GM18507 (cell line): ENCODE data around the gene EXOC6B.
"Not testable (repeated sequence)": the region's sequence is repeated elsewhere in the genome, so short reads cannot be mapped to it uniquely, and the experiment has no call there.

Experiments
- DNase-seq: peaks from one replicate; pipeline ENCODE4 v3.0.0; 2011; ENCODE audit warnings: low read depth; ENCODE audit not compliant: insufficient read length; ENCODE audit errors: extremely low spot score
- FAIRE-seq: peaks from 2 replicates; lab custom pipeline; 2011; peaks lifted over from hg19 to GRCh38; lab: Jason Lieb, UNC

The EXOC6B gene

DNA sequence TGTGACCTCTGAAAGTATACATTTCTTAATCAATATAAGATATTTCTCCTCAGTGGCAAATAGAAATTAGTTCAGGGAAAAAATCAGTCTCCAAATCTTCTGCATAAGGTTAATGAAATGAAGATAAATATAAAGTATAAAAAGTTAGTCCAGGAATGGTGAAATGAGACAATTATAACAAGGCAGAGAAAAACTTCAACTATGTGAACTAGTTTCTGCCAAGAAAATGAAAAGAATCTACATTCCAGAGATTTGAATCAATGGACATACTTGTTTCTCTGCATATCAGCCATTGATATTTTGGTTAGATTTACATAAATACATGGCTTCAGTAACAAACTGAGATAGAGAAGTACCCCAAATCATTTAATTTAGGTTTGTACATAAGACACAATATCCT is 249.0 kb downstream of the EXOC6B start:
- FAIRE-seq (no peak), DNase-seq (no peak)

DNA sequence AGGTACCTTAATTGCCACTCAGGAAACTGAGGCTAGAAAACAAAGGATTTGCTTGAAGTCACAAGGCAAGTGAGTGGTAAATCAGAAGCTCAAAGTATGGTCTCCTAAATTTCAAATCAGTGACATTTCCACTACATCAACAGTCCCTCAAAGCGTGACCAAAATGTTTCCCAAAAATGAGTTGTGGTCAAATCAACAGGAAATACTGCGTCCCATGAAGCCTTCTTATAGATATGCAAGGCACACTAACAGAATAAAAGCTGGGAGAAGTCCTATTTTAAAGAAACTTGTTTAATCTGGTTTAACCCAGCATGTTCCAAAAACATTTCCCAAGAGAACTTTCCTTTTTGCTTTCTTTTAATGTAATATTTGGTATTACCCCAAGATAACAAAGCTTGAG is 249.4 kb downstream of the EXOC6B start:
- DNase-seq (no peak), FAIRE-seq (no peak)

DNA sequence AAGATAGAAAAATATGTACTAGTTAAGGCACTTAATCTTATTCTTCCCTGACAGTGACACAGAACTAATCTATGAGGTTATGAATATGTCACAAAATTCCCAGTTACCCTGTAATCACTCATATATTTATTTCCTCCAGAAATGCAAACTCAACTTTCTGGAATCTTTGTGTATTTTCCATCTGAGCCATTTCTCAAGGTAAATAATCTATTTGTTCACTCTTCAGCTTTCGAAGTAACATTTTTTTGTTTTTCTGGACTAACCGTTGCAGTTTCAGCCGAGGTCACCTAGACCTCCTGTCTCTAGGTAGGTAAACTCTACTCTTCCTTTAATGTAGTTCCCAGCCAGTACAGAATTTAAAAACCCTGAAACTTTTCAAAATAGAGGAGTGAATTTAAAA is 250.9 kb downstream of the EXOC6B start:
- DNase-seq (no peak), FAIRE-seq (no peak)

- FAIRE-seq (no peak), DNase-seq (no peak)
Measured at GRCh38 chr2:72573232-72573631, 252.6 kb downstream of the EXOC6B start.

DNA sequence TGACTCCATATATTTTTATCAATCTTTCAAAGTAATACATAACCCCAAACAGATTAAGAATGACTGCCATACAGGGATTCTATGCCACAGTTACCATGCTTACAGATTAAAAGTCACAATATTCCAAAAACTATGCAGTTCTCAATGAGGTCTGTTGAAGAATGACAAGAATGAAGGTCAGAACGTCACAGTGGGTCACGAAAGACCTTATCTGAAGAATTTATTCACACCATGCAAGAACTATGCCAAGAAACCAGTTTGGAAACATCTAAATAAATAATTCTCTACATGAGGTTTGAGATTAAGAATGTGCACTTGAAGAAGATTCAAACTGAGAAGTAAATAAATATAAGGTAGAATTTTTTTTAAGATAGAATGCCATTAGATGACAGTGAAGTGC is 253.3 kb downstream of the EXOC6B start:
- no peak for DNase-seq
- FAIRE-seq: no peak

DNA sequence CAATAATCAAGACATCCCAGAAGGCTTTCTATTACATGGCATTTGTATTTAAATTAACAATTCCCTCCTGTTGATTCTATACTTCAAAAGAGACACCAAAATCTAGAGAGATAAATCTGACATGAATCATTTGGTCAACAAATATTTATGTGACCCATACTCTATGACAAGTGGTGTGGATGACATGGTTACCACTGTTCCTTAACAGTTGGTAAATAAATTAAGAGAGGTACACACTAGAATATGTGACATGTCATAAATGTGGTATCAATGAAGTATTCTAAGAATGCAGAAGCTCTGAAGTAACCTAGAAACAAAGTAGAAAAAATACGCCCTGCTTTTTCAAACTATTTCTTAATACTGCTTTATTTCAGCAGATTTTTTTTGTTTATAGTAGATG is 255.4 kb downstream of the EXOC6B start:
- FAIRE-seq: no peak
- DNase-seq: no peak

DNA sequence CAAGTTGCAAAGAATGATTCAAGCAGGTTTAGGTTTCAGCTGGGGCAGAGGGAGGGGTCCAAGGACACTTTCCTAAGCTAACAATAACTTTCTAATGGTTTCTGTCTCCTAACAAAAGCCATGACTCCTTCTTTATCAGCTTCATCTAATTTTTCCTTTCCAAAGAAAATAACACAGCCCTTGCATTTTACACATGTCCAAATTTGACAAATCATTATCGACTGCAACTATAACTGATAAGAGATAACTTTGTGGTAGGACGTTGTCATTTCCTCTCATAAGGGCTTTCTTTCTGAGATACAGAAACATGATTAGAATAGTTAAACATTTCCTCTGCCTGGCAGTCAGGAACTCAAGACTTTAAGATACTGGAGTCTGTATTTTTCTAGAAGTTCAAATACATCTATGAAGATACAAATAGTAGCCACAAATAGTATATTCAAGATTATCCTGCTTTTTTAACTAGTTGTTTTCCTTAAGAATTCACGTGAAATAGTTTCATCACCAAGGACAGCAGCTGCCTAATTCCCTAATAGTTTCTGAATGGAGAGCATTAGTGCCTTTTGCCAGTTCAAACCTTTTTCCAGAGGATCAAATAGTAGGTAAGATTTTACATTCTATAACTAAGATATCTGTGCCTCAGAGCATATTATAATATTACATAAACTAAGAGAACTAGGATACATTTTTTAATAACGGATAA is 263.2 kb downstream of the EXOC6B start:
- no peak for FAIRE-seq
- no peak for DNase-seq

- FAIRE-seq (no peak), DNase-seq (no peak)
Measured at GRCh38 chr2:72561621-72562318, 264.1 kb downstream of the EXOC6B start.

DNA sequence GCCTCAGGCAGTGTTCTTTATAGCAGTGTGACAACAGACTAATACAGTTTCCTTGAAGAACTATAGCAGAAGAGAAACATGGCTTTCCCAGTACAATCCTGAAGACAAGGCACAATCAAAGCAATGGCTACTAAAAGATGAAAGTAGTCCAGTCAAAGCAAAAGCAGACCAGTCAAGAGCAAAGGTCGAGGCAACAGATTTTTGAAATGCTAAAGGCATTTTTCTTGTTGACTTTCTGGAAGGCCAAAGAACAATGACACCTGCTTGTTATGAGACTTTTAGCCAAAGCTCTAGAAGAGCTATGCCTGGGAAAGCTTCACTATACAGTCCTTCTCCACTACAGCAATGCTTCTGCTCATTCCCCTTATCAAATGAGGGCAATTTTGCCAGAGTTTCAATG is 269.9 kb downstream of the EXOC6B start:
- FAIRE-seq (no peak), DNase-seq (no peak)

DNA sequence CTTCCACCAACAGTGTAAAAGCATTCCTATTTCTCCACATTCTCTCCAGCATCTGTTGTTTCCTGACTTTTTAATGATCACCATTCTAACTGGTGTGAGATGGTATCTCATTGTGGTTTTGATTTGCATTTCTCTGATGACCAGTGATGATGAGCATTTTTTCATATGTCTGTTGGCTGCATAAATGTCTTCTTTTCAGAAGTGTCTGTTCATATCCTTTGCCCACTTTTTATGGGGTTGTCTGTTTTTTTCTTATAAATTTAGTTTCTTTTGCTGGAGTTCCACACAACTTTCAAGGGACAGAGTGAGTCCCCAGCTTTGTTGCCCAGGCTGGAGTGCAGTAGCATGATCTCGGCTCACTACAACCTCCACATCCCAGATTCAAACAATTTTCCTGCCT is 270.5 kb downstream of the EXOC6B start:
- DNase-seq, FAIRE-seq: not testable (repeated sequence)

GRCh38 chr2:72554910-72555309 is 270.9 kb downstream of the EXOC6B start:
- DNase-seq, FAIRE-seq: not testable (repeated sequence)

DNA sequence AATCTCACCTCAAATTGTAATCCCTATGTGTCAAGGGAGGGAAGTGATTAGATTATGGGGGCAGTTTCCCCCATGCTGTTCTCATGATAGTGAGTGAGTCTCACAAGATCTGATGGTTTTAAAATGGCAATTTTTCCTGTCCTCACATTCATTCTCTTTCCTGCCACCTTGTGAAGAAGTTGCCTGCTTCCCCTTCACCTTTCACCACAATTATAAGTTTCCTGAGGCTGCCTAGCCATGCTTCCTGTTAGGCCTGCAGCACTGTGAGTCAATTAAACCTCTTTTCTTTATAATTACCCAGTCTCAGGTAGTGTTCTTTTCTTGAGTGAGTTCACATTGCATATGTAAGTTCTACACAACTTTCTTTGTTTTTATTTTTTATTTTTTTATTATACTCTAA is 271.5 kb downstream of the EXOC6B start:
- FAIRE-seq: no peak
- DNase-seq: no peak

- no peak for DNase-seq
- no peak for FAIRE-seq
Measured at GRCh38 chr2:72548081-72548764, 277.6 kb downstream of the EXOC6B start.

GRCh38 chr2:72545790-72546189 is 280.0 kb downstream of the EXOC6B start:
- FAIRE-seq (no peak), DNase-seq (no peak)

GRCh38 chr2:72544554-72544953 is 281.3 kb downstream of the EXOC6B start:
- DNase-seq (no peak), FAIRE-seq (no peak)

DNA sequence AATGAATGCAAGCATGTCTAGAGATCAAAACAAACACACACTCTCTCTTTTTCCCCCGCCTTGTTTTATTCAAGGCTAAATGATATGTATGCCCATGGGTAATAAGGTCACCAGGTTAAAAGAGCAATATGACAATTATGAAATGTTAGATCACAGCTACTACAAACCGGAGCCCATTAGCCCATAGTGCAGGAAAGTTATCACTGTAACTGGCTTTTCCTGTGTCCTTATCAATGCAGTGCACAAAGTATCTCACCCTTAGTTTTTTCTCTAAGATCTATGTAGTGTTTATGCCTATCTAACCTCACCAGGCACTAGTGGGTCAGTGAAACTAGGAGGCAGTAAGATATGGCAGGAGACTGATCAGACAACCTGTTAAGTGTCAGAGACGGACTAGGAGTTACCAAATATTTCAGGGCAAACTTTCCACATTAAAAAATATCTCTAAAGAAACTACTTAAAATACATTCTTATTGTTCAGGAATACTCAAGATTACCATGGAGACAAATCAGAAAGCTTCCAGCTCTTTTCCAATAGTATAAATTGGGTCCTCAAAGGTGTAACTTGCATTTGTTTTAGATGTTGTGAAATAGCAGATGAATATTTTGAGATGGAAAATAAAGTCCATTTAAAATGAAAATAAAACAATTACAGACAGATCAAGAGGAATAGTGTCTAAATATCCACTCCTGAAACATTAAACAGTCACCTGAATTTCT is 282.2 kb downstream of the EXOC6B start:
- no peak for FAIRE-seq
- DNase-seq: no peak

GRCh38 chr2:72539071-72539552 is 286.7 kb downstream of the EXOC6B start:
- FAIRE-seq (no peak), DNase-seq (no peak)

- no peak for DNase-seq
Measured at GRCh38 chr2:72538486-72538885, 287.3 kb downstream of the EXOC6B start.

DNA sequence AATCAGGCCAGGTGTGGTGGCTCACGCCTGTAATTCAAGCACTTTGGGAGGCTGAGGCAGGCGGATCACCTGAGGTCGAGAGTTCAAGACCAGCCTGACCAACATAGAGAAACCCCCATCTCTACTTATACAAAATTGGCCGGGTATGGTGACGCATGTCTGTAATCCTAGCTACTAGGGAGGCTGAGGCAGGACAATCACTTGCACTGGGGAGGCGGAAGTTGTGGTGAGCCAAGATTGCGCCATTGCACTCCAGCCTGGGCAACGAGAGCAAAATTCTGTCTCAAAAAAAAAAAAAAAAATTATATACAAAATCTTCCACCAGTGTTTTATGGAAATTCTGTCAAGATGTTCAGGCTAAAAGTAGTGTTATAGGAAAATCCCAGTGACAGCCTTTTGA is 290.2 kb downstream of the EXOC6B start:
- not testable (repeated sequence) for DNase-seq, FAIRE-seq

More at GRCh38 chr2:72538486-72538885, 287.3 kb downstream of the EXOC6B start:
- no peak for FAIRE-seq

- DNase-seq: no peak
- no peak for FAIRE-seq
Measured at GRCh38 chr2:72533765-72534164, 292.1 kb downstream of the EXOC6B start.
